CD4-positive, alpha-beta memory T cell (primary cell): ENCODE results near the gene CEP44. TPM values are rescaled to one million over a fixed set of nuclear protein-coding genes. Genes with fewer than 3 reads are reported as not detected.
"Not testable (repeated sequence)": the region's sequence is repeated elsewhere in the genome, so short reads cannot be mapped to it uniquely, and the experiment has no call there.

Experiments used
- CTCF ChIA-PET: fragments of 350-600 bp; sonication (Branson Sonifier 250); formaldehyde crosslinking; loops from one replicate; lab custom pipeline; 2021; ENCODE audit warnings: inconsistent platforms; ENCODE audit not compliant: partially characterized antibody; lab: Charles Lee
- POLR2A ChIA-PET: fragments of 350-600 bp; sonication (Branson Sonifier 250); formaldehyde crosslinking; loops from one replicate; lab custom pipeline; 2021; ENCODE audit not compliant: partially characterized antibody; lab: Charles Lee
- DNase-seq, 5 donors: peaks; one replicate each; pipeline versions ENCODE4 v3.0.0 to v3.0.0-alpha.2; 2020 to 2022; ENCODE audit warnings: mixed read lengths in 1 of 5
- H3K27ac ChIP-seq: one replicate; pipeline ENCODE4 v1.7.0; 2013; ENCODE audit warnings: low read depth, low read length
- H3K27me3 ChIP-seq: 2 replicates; pipeline ENCODE4 v1.7.0; 2013; ENCODE audit warnings: mild to moderate bottlenecking, low read length, moderate library complexity; ENCODE audit not compliant: insufficient read depth
- H3K36me3 ChIP-seq: 2 replicates; pipeline ENCODE4 v1.7.0; 2013; ENCODE audit warnings: mild to moderate bottlenecking, low read length, moderate library complexity; ENCODE audit not compliant: insufficient read depth
- H3K4me1 ChIP-seq: 2 replicates; pipeline ENCODE4 v1.7.0; 2013; ENCODE audit warnings: mild to moderate bottlenecking, low read length, moderate library complexity; ENCODE audit not compliant: insufficient read depth
- H3K4me3 ChIP-seq, 2 donors: one replicate each; pipeline ENCODE4 v1.7.0; 2013; ENCODE audit warnings: low read length in 2 of 2, mild to moderate bottlenecking in 1 of 2
- H3K9me3 ChIP-seq, 2 donors: one replicate each; pipeline ENCODE4 v1.7.0; 2013; ENCODE audit warnings: low read length in 2 of 2, control low read depth in 1 of 2; ENCODE audit not compliant: control insufficient read depth in 1 of 2
- H3K27ac Mint-ChIP-seq, 7 donors: one replicate each; pipeline ENCODE4 v1.8.0; 2020 to 2021; ENCODE audit warnings: mixed read lengths in 7 of 7, mild to moderate bottlenecking in 6 of 7, inconsistent platforms in 3 of 7, moderate library complexity in 3 of 7
- H3K27me3 Mint-ChIP-seq, 2 donors: one replicate each; pipeline ENCODE4 v1.8.0; 2020 to 2021; ENCODE audit warnings: mixed read lengths in 2 of 2
- H3K36me3 Mint-ChIP-seq, 2 donors: one replicate each; pipeline ENCODE4 v1.8.0; 2020 to 2021; ENCODE audit warnings: mixed read lengths in 2 of 2, inconsistent platforms in 1 of 2, mild to moderate bottlenecking in 1 of 2
- H3K4me1 Mint-ChIP-seq, 4 donors: one replicate each; pipeline ENCODE4 v1.8.0; 2020 to 2021; ENCODE audit warnings: mixed read lengths in 4 of 4, mild to moderate bottlenecking in 1 of 4
- H3K4me3 Mint-ChIP-seq, 8 donors: one replicate each; pipeline ENCODE4 v1.8.0; 2020 to 2021; ENCODE audit warnings: mixed read lengths in 8 of 8, mild to moderate bottlenecking in 7 of 8, moderate library complexity in 6 of 8, inconsistent platforms in 3 of 8
- H3K9me3 Mint-ChIP-seq, 8 donors: one replicate each; pipeline ENCODE4 v1.8.0; 2020 to 2021; ENCODE audit warnings: mixed read lengths in 8 of 8, mild to moderate bottlenecking in 5 of 8, inconsistent platforms in 3 of 8, moderate library complexity in 1 of 8
- intact Hi-C: fragments of 100-400 bp; cut with micrococcal nuclease; formaldehyde crosslinking; loops from one replicate; pipeline ENCODE4 v1.15.1; 2023
- polyA plus RNA-seq, 2 donors: library from polyadenylated mRNA; unstranded; fragments of 300-500 nt; fragmentation: Illumina TruSeq; gene quantifications; one replicate each; pipeline ENCODE4 v1.2.3, GENCODE V29; 2021
- total RNA-seq, 2 experiments: library from RNA; stranded (reverse); gene quantifications; one replicate each; pipeline ENCODE4 v1.2.3, GENCODE V29; 2021

CEP44 gene
- total and polyA plus RNA-seq, 4 experiments from 2014 or later, result 7.7 to 25.7 (median 16.5) TPM

GRCh38 chr4:174284487-174284886 lies 776 bp downstream of the CEP44 start:
- Histone ChIP-seq H3K36me3 (no peaks in the 10 kb centered on the region), H3K27me3 (no peaks in the 10 kb centered on the region), H3K4me1 (peaks cover 47% of the 10 kb centered on the region), H3K4me3 (peak overlapping the region; percentile 71 to 92), H3K27ac (peak overlapping the region; percentile 97), H3K9me3 (no peaks in the 10 kb centered on the region)
- peak overlapping the region; percentile 98 to 100 (median 100) for H3K27ac Mint-ChIP-seq
- peaks cover 19 to 31% of the 10 kb centered on the region in 2 donors for H3K36me3 Mint-ChIP-seq
- intact Hi-C loops, result loop anchor here (5.0 kb wide), 1 partner anchor 62 kb away; no protein-coding TSS in a partner anchor
- CTCF ChIA-PET, result no interaction called here
- peak overlapping the region; percentile 96 to 100 (median 99) for H3K4me3 Mint-ChIP-seq
- peaks cover 0 to 1% (median 0%) of the 10 kb centered on the region in 8 donors for H3K9me3 Mint-ChIP-seq
- peak in 1 of 5 donors; percentile 7 for DNase-seq
- POLR2A ChIA-PET, result interaction anchor here (0.6 to 2.3 kb wide), 6 partner anchors 8 to 952 kb away, joined by 3 to 10 read pairs (median 6); partner anchors contain the start of genes HMGB2 and SAP30
- H3K27me3 Mint-ChIP-seq, result no peaks in the 10 kb centered on the region
- H3K4me1 Mint-ChIP-seq, result peaks cover 45 to 68% (median 56%) of the 10 kb centered on the region in 4 donors

GRCh38 chr4:174286870-174287269 lies 3.2 kb downstream of the CEP44 start:
- intact Hi-C loops, result no loop called here
- DNase-seq, result no peak
- H3K27me3 Mint-ChIP-seq, result no peaks in the 10 kb centered on the region
- H3K36me3 Mint-ChIP-seq, result peaks cover 14 to 22% of the 10 kb centered on the region in 2 donors
- Histone ChIP-seq H3K36me3 (no peaks in the 10 kb centered on the region), H3K27me3 (no peaks in the 10 kb centered on the region), H3K4me1 (peaks cover 28% of the 10 kb centered on the region), H3K4me3 (no peak overlapping the region), H3K27ac (no peak overlapping the region), H3K9me3 (no peaks in the 10 kb centered on the region)
- ChIA-PET CTCF (interaction anchor here (1.0 kb wide), 1 partner anchor 65 kb away, joined by 3 read pairs; no protein-coding TSS in a partner anchor), POLR2A (no interaction called here)
- peaks cover 37 to 44% (median 39%) of the 10 kb centered on the region in 4 donors for H3K4me1 Mint-ChIP-seq
- H3K27ac Mint-ChIP-seq, result no peak overlapping the region
- H3K9me3 Mint-ChIP-seq, result peaks cover 0 to 7% (median 3%) of the 10 kb centered on the region in 8 donors
- H3K4me3 Mint-ChIP-seq, result no peak overlapping the region

GRCh38 chr4:174292473-174292872 lies 8.8 kb downstream of the CEP44 start:
- Mint-ChIP-seq H3K27ac (peak overlapping the region in 3 of 7 donors; percentile 29 to 86 (median 46)), H3K36me3 (peaks cover 23 to 37% of the 10 kb centered on the region in 2 donors)
- intact Hi-C loops, result no loop called here

DNA sequence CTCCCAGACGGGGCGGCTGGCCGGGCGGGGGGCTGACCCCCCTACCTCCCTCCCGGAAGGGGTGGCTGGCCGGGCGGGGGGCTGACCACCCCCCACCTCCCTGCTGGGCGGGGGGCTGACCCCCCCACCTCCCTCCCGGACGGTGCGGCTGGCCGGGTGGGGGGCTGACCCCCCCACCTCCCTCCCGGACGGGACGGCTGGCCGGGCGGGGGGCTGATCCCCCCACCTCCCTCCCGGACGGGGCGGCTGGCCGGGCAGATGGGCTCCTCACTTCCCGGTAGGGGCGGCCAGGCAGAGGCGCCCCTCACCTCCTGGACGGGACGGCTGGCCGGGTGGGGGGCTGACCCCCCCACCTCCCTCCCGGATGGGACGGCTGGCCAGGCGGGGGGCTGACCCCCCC lies 10.9 kb downstream of the CEP44 start:
- Mint-ChIP-seq H3K4me1 (peaks cover 5 to 19% (median 13%) of the 10 kb centered on the region in 4 donors), H3K36me3 (peaks cover 26 to 48% of the 10 kb centered on the region in 2 donors), H3K9me3 (peaks cover 3 to 22% (median 14%) of the 10 kb centered on the region in 8 donors)
- H3K27ac ChIP-seq, CTCF ChIA-PET, POLR2A ChIA-PET, H3K27me3 Mint-ChIP-seq, H3K27me3 ChIP-seq, DNase-seq, H3K9me3 ChIP-seq, H3K4me3 ChIP-seq, intact Hi-C loops, H3K4me3 Mint-ChIP-seq, H3K27ac Mint-ChIP-seq, H3K4me1 ChIP-seq, H3K36me3 ChIP-seq: not testable (repeated sequence)

More at GRCh38 chr4:174292473-174292872, 8.8 kb downstream of the CEP44 start:
- Histone ChIP-seq H3K9me3 (no peaks in the 10 kb centered on the region), H3K27ac (no peak overlapping the region), H3K36me3 (no peaks in the 10 kb centered on the region), H3K27me3 (no peaks in the 10 kb centered on the region), H3K4me3 (no peak overlapping the region), H3K4me1 (no peaks in the 10 kb centered on the region)
- CTCF ChIA-PET, result no interaction called here
- Mint-ChIP-seq H3K4me1 (peaks cover 9 to 21% (median 13%) of the 10 kb centered on the region in 4 donors), H3K9me3 (peaks cover 3 to 22% (median 14%) of the 10 kb centered on the region in 8 donors), H3K4me3 (peak overlapping the region in 2 of 8 donors; percentile 7 to 37), H3K27me3 (no peaks in the 10 kb centered on the region)
- POLR2A ChIA-PET, result interaction anchor here (2.0 kb wide), 1 partner anchor 9 kb away, joined by 8 read pairs; the partner anchor contains the start of genes CEP44 and FBXO8
- no peak for DNase-seq

DNA sequence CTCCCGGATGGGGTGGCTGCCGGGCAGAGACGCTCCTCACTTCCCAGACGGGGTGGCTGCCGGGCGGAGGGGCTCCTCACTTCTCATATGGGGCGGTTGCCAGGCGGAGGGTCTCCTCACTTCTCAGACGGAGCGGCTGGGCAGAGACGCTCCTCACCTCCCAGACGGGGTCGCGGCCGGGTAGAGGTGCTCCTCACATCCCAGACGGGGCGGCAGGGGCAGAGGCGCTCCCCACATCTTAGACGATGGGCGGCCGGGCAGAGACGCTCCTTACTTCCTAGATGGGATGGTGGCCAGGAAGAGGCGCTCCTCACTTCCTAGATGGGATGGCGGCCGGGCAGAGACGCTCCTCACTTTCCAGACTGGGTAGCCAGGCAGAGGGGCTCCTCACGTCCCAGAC lies 11.4 kb downstream of the CEP44 start:
- H3K27me3 ChIP-seq, intact Hi-C loops, H3K36me3 ChIP-seq, H3K27me3 Mint-ChIP-seq, DNase-seq, H3K4me3 ChIP-seq, POLR2A ChIA-PET, H3K9me3 ChIP-seq, H3K27ac Mint-ChIP-seq, H3K4me1 ChIP-seq, CTCF ChIA-PET, H3K4me3 Mint-ChIP-seq, H3K27ac ChIP-seq: not testable (repeated sequence)
- peaks cover 5 to 22% (median 17%) of the 10 kb centered on the region in 4 donors for H3K4me1 Mint-ChIP-seq
- peaks cover 31 to 52% of the 10 kb centered on the region in 2 donors for H3K36me3 Mint-ChIP-seq
- peaks cover 3 to 22% (median 14%) of the 10 kb centered on the region in 8 donors for H3K9me3 Mint-ChIP-seq

- Histone ChIP-seq H3K36me3 (no peaks in the 10 kb centered on the region), H3K9me3 (no peaks in the 10 kb centered on the region), H3K4me3 (no peak overlapping the region), H3K4me1 (no peaks in the 10 kb centered on the region), H3K27me3 (no peaks in the 10 kb centered on the region), H3K27ac (no peak overlapping the region)
- Mint-ChIP-seq H3K4me3 (no peak overlapping the region), H3K36me3 (peaks cover 49 to 60% of the 10 kb centered on the region in 2 donors), H3K4me1 (peaks cover 2 to 9% (median 3%) of the 10 kb centered on the region in 4 donors), H3K9me3 (no peaks in the 10 kb centered on the region), H3K27ac (no peak overlapping the region), H3K27me3 (no peaks in the 10 kb centered on the region)
- CTCF ChIA-PET, result no interaction called here
- no peak for DNase-seq
- intact Hi-C loops, result no loop called here
- POLR2A ChIA-PET, result no interaction called here
Measured at GRCh38 chr4:174303687-174304086, 20.0 kb downstream of the CEP44 start.

DNA sequence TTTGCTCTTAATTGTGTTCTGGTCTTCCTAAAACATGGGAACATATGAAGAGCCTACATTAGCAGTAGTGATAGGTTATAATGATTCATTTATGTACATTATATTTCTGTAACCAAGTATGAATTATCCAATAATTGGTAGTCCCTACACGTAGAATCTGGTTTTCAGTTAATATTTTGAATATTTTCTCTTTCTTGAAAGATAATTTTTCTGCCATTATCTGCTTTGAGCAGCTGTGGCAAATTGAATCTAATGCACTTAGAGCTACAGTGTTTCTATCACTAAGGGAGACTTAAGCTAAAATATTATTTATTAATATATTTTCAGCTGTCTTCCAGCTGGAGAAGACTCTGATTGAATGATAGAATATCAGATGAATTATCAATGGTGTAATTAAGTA lies 21.0 kb downstream of the CEP44 start:
- Mint-ChIP-seq H3K36me3 (peaks cover 50 to 58% of the 10 kb centered on the region in 2 donors), H3K4me1 (peaks cover 2 to 8% (median 3%) of the 10 kb centered on the region in 4 donors), H3K27ac (no peak overlapping the region), H3K4me3 (no peak overlapping the region), H3K27me3 (no peaks in the 10 kb centered on the region), H3K9me3 (no peaks in the 10 kb centered on the region)
- intact Hi-C loops, result no loop called here
- ChIA-PET CTCF (no interaction called here), POLR2A (no interaction called here)
- H3K27me3 ChIP-seq, result no peaks in the 10 kb centered on the region
- no peak for DNase-seq
- H3K36me3 ChIP-seq, result no peaks in the 10 kb centered on the region
- no peak overlapping the region for H3K27ac ChIP-seq
- no peaks in the 10 kb centered on the region for H3K4me1 ChIP-seq
- no peaks in the 10 kb centered on the region for H3K9me3 ChIP-seq
- H3K4me3 ChIP-seq, result no peak overlapping the region
